OCI-LY3 (cell line): ENCODE data around the gene SEC14L6.

Experiments
- H2AFZ ChIP-seq: fragments of 200-600, 300-600 bp; shearing (Covaris generic); 2 replicates; pipeline ENCODE4 v1.6.0; 2014; ENCODE audit warnings: antibody characterized with exemption, low read depth, low read length
- H3K27ac ChIP-seq: fragments of 200-600, 300-600 bp; sonication (generic); 2 replicates; pipeline ENCODE4 v1.5.1; 2014; ENCODE audit warnings: mild to moderate bottlenecking, low read length, moderate library complexity, mixed read lengths
- H3K27me3 ChIP-seq: fragments of 200-600, 300-600 bp; sonication (generic); 2 replicates; pipeline ENCODE4 v1.6.1; 2014; ENCODE audit warnings: low read depth, low read length, mixed read lengths
- H3K36me3 ChIP-seq: fragments of 200-600, 300-600 bp; sonication (generic); replicated peaks from 2 replicates; pipeline ENCODE3; 2014; ENCODE audit warnings: low read depth, low read length, mixed read lengths
- H3K4me1 ChIP-seq: fragments of 300-600, 200-600 bp; sonication (generic); 2 replicates; pipeline ENCODE4 v1.6.1; 2014; ENCODE audit warnings: low read length, mixed read lengths
- H3K4me2 ChIP-seq: fragments of 200-600, 300-600 bp; sonication (generic); 2 replicates; pipeline ENCODE4 v1.6.1; 2014; ENCODE audit warnings: low read length, mixed read lengths
- H3K4me3 ChIP-seq: fragments of 300-600, 200-600 bp; sonication (generic); 2 replicates; pipeline ENCODE4 v1.5.1; 2014; ENCODE audit warnings: antibody characterized with exemption, mild to moderate bottlenecking, low read length, moderate library complexity
- H3K79me2 ChIP-seq: fragments of 300-600, 200-600 bp; shearing (Covaris generic); 2 replicates; pipeline ENCODE4 v1.6.1; 2014; ENCODE audit warnings: mild to moderate bottlenecking, low read length, mixed read lengths
- H3K9ac ChIP-seq: fragments of 300-600, 200-600 bp; shearing (Covaris generic); 2 replicates; pipeline ENCODE4 v1.6.0; 2014; ENCODE audit warnings: mild to moderate bottlenecking, low read length, moderate library complexity
- H3K9me3 ChIP-seq: fragments of 200-600, 300-600 bp; shearing (Covaris generic); 2 replicates; pipeline ENCODE4 v1.6.1; 2014; ENCODE audit warnings: low read length, mixed read lengths; ENCODE audit not compliant: insufficient read depth
- H4K20me1 ChIP-seq: fragments of 200-600, 300-600 bp; sonication (generic); 2 replicates; pipeline ENCODE4 v1.6.1; 2016; ENCODE audit warnings: low read length, mixed read lengths; ENCODE audit not compliant: insufficient read depth
- CTCF ChIP-seq: fragments of 200-600, 300-600 bp; sonication (generic); IDR thresholded peaks from 2 replicates; pipeline ENCODE4 v1.5.1; 2014; ENCODE audit warnings: antibody characterized with exemption, low read length, low read depth
- EZH2phosphoT487 ChIP-seq: fragments of 200-600 bp; shearing (Covaris generic); IDR thresholded peaks from 2 replicates; pipeline ENCODE4 v1.6.1; 2018; ENCODE audit warnings: antibody characterized with exemption, mixed run types, low read depth

SEC14L6 gene

GRCh38 chr22:30531651-30532608 is 14.6 kb downstream of the SEC14L6 start:
- Histone ChIP-seq H3K9me3 (no peaks in the 10 kb centered on the region), H3K4me2 (no peak overlapping the region), H4K20me1 (no peaks in the 10 kb centered on the region), H2AFZ (no peak overlapping the region), H3K79me2 (no peaks in the 10 kb centered on the region), H3K4me3 (no peak overlapping the region), H3K4me1 (no peaks in the 10 kb centered on the region), H3K9ac (no peak overlapping the region), H3K27me3 (no peaks in the 10 kb centered on the region), H3K27ac (no peak overlapping the region), H3K36me3 (no peaks in the 10 kb centered on the region)
- no peak for TF ChIP-seq EZH2phosphoT487
- TF ChIP-seq CTCF, result no peak

GRCh38 chr22:30526656-30527055 is 19.9 kb downstream of the SEC14L6 start:
- H2AFZ ChIP-seq, result no peak overlapping the region
- H3K4me1 ChIP-seq, result no peaks in the 10 kb centered on the region
- H3K36me3 ChIP-seq, result no peaks in the 10 kb centered on the region
- H3K27ac ChIP-seq, result no peak overlapping the region
- no peak for TF ChIP-seq CTCF
- no peak for TF ChIP-seq EZH2phosphoT487
- H3K4me3 ChIP-seq, result no peak overlapping the region
- H3K79me2 ChIP-seq, result no peaks in the 10 kb centered on the region
- H3K9ac ChIP-seq, result no peak overlapping the region
- no peaks in the 10 kb centered on the region for H3K9me3 ChIP-seq
- H3K27me3 ChIP-seq, result peaks cover 16% of the 10 kb centered on the region; the same call in 1 of the 2 replicates
- H4K20me1 ChIP-seq, result no peaks in the 10 kb centered on the region
- no peak overlapping the region for H3K4me2 ChIP-seq

- H3K4me3 ChIP-seq, result no peak overlapping the region
- peaks cover 16% of the 10 kb centered on the region; the same call in 1 of the 2 replicates for H3K27me3 ChIP-seq
- no peaks in the 10 kb centered on the region for H3K9me3 ChIP-seq
- no peak overlapping the region for H3K9ac ChIP-seq
- no peaks in the 10 kb centered on the region for H3K79me2 ChIP-seq
- H3K4me1 ChIP-seq, result no peaks in the 10 kb centered on the region
- H3K36me3 ChIP-seq, result no peaks in the 10 kb centered on the region
- H3K27ac ChIP-seq, result no peak overlapping the region
- TF ChIP-seq CTCF (no peak), EZH2phosphoT487 (no peak)
- no peak overlapping the region for H3K4me2 ChIP-seq
- H2AFZ ChIP-seq, result no peak overlapping the region
- no peaks in the 10 kb centered on the region for H4K20me1 ChIP-seq
These were observed 22.7 kb downstream of the SEC14L6 start for GRCh38 chr22:30523646-30524489.
